ENCODE measurements around the gene DNAJB6. TPM values are rescaled to one million over a fixed set of nuclear protein-coding genes. Genes with fewer than 3 reads are reported as not detected.

Gene DNAJB6
- total RNA-seq, 1 experiment from 2014 or later, result 288 TPM

GRCh38 chr7:157412021-157412443 is 75.2 kb downstream of the DNAJB6 start (continued):
- no peak for TF ChIP-seq MXD4 (CRISPR knock-in tag; IDR thresholded peaks at IDR 0.05; ENCODE audit: borderline replicate concordance)
- no peak for TF ChIP-seq MYBL2 (CRISPR knock-in tag; IDR thresholded peaks at IDR 0.05)
- no peak for TF ChIP-seq USF2 (CRISPR knock-in tag; IDR thresholded peaks at IDR 0.05)
- no peak for TF ChIP-seq TP53 (CRISPR knock-in tag; IDR thresholded peaks at IDR 0.05)

GRCh38 chr7:157412491-157413180 is 75.8 kb downstream of the DNAJB6 start:
- ChIA-PET POLR2A (no interaction called here), CTCF (interaction anchor here (1.1 to 2.1 kb wide), 4 partner anchors 15 to 174 kb away, joined by 3 to 8 read pairs (median 4); no protein-coding TSS in a partner anchor)
- H3K27me3 Mint-ChIP-seq (ENCODE audit: low read depth), result no peaks in the 10 kb centered on the region
- H3K27ac Mint-ChIP-seq, result peak overlapping the region; percentile 71; the same call in 1 of the 2 replicates
- no peak for DNase-seq (ENCODE audit: low spot score)
- no peak overlapping the region for H3K4me3 Mint-ChIP-seq
- H3K36me3 Mint-ChIP-seq, result peaks cover 52% of the 10 kb centered on the region
- H3K4me1 Mint-ChIP-seq, result peaks cover 44% of the 10 kb centered on the region
- no peaks in the 10 kb centered on the region for H3K9me3 Mint-ChIP-seq
- no peak for ATAC-seq
- no peak for TF ChIP-seq JUN (CRISPR knock-in tag; IDR thresholded peaks at IDR 0.05)
- no peak for TF ChIP-seq ZSCAN18 (CRISPR knock-in tag; IDR thresholded peaks at IDR 0.05)
- no peak for TF ChIP-seq NFE2L1 (CRISPR knock-in tag; IDR thresholded peaks at IDR 0.05)
- no peak for TF ChIP-seq AFF4 (CRISPR knock-in tag; IDR thresholded peaks at IDR 0.05; ENCODE audit: borderline replicate concordance)
- no peak for TF ChIP-seq ZNF423 (CRISPR knock-in tag; IDR thresholded peaks at IDR 0.05)
- TF ChIP-seq CDX4 (CRISPR knock-in tag; IDR thresholded peaks at IDR 0.05; ENCODE audit: borderline replicate concordance), result no peak
- no peak for TF ChIP-seq PREB (CRISPR knock-in tag; IDR thresholded peaks at IDR 0.05; ENCODE audit: borderline replicate concordance)
- no peak for TF ChIP-seq EMX1 (CRISPR knock-in tag; IDR thresholded peaks at IDR 0.05)
- no peak for TF ChIP-seq NR3C1 (CRISPR knock-in tag; conservative IDR thresholded peaks at IDR 0.05; ENCODE audit: low read depth)
- TF ChIP-seq HMGA2 (CRISPR knock-in tag; IDR thresholded peaks at IDR 0.05), result no peak
- no peak for TF ChIP-seq PRRX2 (CRISPR knock-in tag; IDR thresholded peaks at IDR 0.05)
- no peak for TF ChIP-seq SMAD3 (CRISPR knock-in tag; IDR thresholded peaks at IDR 0.05; ENCODE audit: borderline replicate concordance)
- TF ChIP-seq ZNF281 (CRISPR knock-in tag; IDR thresholded peaks at IDR 0.05), result no peak
- TF ChIP-seq NR2C2 (CRISPR knock-in tag; IDR thresholded peaks at IDR 0.05), result no peak
- TF ChIP-seq NFYB (CRISPR knock-in tag; conservative IDR thresholded peaks at IDR 0.05; ENCODE audit: low read depth), result no peak
- TF ChIP-seq ZBTB43 (CRISPR knock-in tag; IDR thresholded peaks at IDR 0.05), result no peak
- no peak for TF ChIP-seq FOXP4 (CRISPR knock-in tag; IDR thresholded peaks at IDR 0.05)

Measured in WTC11 (cell line).